Stomach (tissue), 4 donors: ENCODE results near the gene SYCN.

Source experiments
- CTCF ChIP-seq, 7 experiments: fragments of 450-650 bp in 4 of 7; fragments of 200-600 bp in 3 of 7; sonication (generic) in 3 of 7; IDR thresholded peaks; one replicate each; pipeline ENCODE4 v1.5.1; 2016 to 2019; ENCODE audit warnings: antibody characterized with exemption in 7 of 7, control low read depth in 2 of 7, mild to moderate bottlenecking in 1 of 7
- POLR2A ChIP-seq, 4 donors: fragments of 450-650 bp; IDR thresholded peaks; one replicate each; pipeline ENCODE4 v1.6.1; 2016; ENCODE audit warnings: antibody characterized with exemption in 4 of 4, control low read depth in 2 of 4, mild to moderate bottlenecking in 1 of 4, moderate library complexity in 1 of 4
- POLR2AphosphoS5 ChIP-seq, 3 donors: sonication (generic); formaldehyde crosslinking; IDR thresholded peaks; one replicate each; pipeline ENCODE4 v1.6.1; 2016; ENCODE audit warnings: antibody characterized with exemption in 3 of 3

- TF ChIP-seq CTCF (IDR thresholded peaks at IDR 0.05) (no peak), POLR2AphosphoS5 (IDR thresholded peaks at IDR 0.05) (no peak), POLR2A (IDR thresholded peaks at IDR 0.05) (no peak)
These were observed 1.3 kb upstream of the SYCN start for GRCh38 chr19:39205449-39205764.
